Smooth muscle cell (in vitro differentiated cells): ENCODE data around the gene CTNND2. TPM values are rescaled to one million over a fixed set of nuclear protein-coding genes. Genes with fewer than 3 reads are reported as not detected.

ENCODE experiments used
- DNase-seq: peaks from one replicate; lab custom pipeline; 2025; ENCODE audit not compliant: unreplicated experiment; lab: John Stamatoyannopoulos, UW
- H2AFZ ChIP-seq: fragments of 200-600 bp; sonication (generic); 2 replicates; pipeline ENCODE4 v1.6.0; 2016; ENCODE audit warnings: antibody characterized with exemption, low read depth, mild to moderate bottlenecking
- H3F3A ChIP-seq: fragments of 200-600 bp; sonication (generic); 2 replicates; pipeline ENCODE4 v1.6.0; 2017; ENCODE audit warnings: antibody characterized with exemption, low read depth
- H3K27ac ChIP-seq: fragments of 200-600 bp; sonication (generic); 2 replicates; pipeline ENCODE4 v1.5.1; 2016; ENCODE audit warnings: low read depth, mild to moderate bottlenecking
- H3K27me3 ChIP-seq: fragments of 200-600 bp; sonication (generic); 2 replicates; pipeline ENCODE4 v1.6.1; 2016; ENCODE audit warnings: low read depth, mild to moderate bottlenecking
- H3K36me3 ChIP-seq: fragments of 200-600 bp; sonication (generic); 2 replicates; pipeline ENCODE4 v1.5.1; 2016; ENCODE audit warnings: low read depth
- H3K4me1 ChIP-seq: fragments of 200-600 bp; sonication (generic); 2 replicates; pipeline ENCODE4 v1.5.1; 2016; ENCODE audit warnings: low read depth
- H3K4me2 ChIP-seq: fragments of 200-600 bp; sonication (generic); 2 replicates; pipeline ENCODE4 v1.6.0; 2016; ENCODE audit warnings: mild to moderate bottlenecking
- H3K4me3 ChIP-seq: fragments of 200-600 bp; sonication (generic); 2 replicates; pipeline ENCODE4 v1.5.1; 2016; ENCODE audit warnings: mild to moderate bottlenecking
- H3K79me2 ChIP-seq: fragments of 200-600 bp; sonication (generic); 2 replicates; pipeline ENCODE4 v1.6.0; 2016; ENCODE audit warnings: low read depth, mild to moderate bottlenecking
- H3K9ac ChIP-seq: fragments of 200-600 bp; sonication (generic); 2 replicates; pipeline ENCODE4 v1.6.0; 2016; ENCODE audit warnings: low read depth
- H3K9me3 ChIP-seq: fragments of 200-600 bp; sonication (generic); replicated peaks from 2 replicates; pipeline ENCODE4 v1.5.1; 2016; ENCODE audit warnings: low read depth
- H4K20me1 ChIP-seq: fragments of 200-600 bp; sonication (generic); 2 replicates; pipeline ENCODE4 v1.6.0; 2016; ENCODE audit warnings: low read depth
- WGBS: methylation state at CpG from one replicate; pipeline ENCODE4 v1.1.7; 2016; ENCODE audit warnings: low lambda C conversion rate; 5-methylcytosine and 5-hydroxymethylcytosine counted together
- polyA plus RNA-seq: library from polyadenylated mRNA; unstranded; fragments of >200 nt; fragmentation: Nextera tagmentation; extraction: Ambion mirVana; gene quantifications from 2 replicates; pipeline ENCODE4 v1.2.1, GENCODE V29; 2016
- total RNA-seq: library from RNA; depleted of rRNA; stranded (reverse); fragments of >200 nt; gene quantifications from 2 replicates; pipeline ENCODE4 v1.2.3, GENCODE V29; 2014
- TF ChIP-seq, protein P1 (sequence below): fragments of 200-600 bp; sonication (generic); IDR thresholded peaks from 2 replicates; pipeline ENCODE4 v1.5.1; 2017; ENCODE audit warnings: borderline replicate concordance, mild to moderate bottlenecking, antibody characterized with exemption; ENCODE audit not compliant: insufficient read depth, poor library complexity, severe bottlenecking

CTNND2 gene
- total and polyA plus RNA-seq, 2 experiments from 2014 or later, result 2.7 to 5.8 TPM

DNA sequence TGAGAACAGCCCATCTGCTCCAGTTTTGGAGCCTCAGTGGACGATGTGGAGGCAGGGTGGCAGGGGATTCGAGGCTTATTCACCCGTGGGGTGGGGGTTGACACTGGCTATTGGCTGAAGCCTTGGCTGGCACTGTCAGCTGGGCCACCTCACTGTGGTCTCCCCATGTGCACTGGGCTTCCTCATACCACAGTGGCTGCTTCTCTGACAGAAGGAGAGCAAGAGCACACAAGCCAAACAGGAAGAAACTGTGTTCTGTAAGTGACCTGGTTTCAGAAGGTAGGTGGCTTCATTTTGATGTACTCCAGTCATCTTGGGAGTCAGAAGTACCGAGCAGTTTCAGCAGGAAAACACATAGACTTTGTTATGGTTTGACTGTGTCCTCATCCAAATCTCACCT lies 24.7 kb upstream of the CTNND2 start:
- Histone ChIP-seq H4K20me1 (no peaks in the 10 kb centered on the region), H3K9ac (no peak overlapping the region), H3F3A (no peaks in the 10 kb centered on the region), H3K27me3 (no peaks in the 10 kb centered on the region), H3K4me1 (no peaks in the 10 kb centered on the region), H2AFZ (no peak overlapping the region), H3K79me2 (no peaks in the 10 kb centered on the region), H3K27ac (no peak overlapping the region), H3K36me3 (no peaks in the 10 kb centered on the region), H3K4me2 (no peak overlapping the region), H3K4me3 (no peak overlapping the region), H3K9me3 (no peaks in the 10 kb centered on the region)
- 78% methylated on average over 4 of the region's 4 CpGs for WGBS
- TF ChIP-seq, protein P1, sequence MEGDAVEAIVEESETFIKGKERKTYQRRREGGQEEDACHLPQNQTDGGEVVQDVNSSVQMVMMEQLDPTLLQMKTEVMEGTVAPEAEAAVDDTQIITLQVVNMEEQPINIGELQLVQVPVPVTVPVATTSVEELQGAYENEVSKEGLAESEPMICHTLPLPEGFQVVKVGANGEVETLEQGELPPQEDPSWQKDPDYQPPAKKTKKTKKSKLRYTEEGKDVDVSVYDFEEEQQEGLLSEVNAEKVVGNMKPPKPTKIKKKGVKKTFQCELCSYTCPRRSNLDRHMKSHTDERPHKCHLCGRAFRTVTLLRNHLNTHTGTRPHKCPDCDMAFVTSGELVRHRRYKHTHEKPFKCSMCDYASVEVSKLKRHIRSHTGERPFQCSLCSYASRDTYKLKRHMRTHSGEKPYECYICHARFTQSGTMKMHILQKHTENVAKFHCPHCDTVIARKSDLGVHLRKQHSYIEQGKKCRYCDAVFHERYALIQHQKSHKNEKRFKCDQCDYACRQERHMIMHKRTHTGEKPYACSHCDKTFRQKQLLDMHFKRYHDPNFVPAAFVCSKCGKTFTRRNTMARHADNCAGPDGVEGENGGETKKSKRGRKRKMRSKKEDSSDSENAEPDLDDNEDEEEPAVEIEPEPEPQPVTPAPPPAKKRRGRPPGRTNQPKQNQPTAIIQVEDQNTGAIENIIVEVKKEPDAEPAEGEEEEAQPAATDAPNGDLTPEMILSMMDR, result no peak
- DNase-seq, result no peak

DNA sequence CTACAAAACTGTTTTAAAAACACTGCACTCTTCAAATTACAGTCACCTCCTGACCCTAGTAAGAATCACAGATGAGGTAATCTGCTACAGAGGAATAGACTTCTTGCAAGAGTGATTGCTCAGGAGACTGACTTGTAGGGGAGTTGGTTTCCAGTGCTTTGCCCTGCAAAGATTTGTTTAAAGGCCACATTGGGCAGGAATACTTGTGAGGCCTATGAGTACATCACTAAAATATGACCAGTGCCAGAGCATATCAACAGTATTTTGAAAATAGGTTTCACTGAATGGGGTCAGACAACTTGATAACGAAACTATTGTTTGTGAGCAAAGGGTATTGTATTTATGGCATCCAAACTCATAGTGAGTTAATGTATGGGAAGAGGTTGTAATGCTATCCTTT lies 21.5 kb upstream of the CTNND2 start:
- no peak overlapping the region for H3K27ac ChIP-seq

DNA sequence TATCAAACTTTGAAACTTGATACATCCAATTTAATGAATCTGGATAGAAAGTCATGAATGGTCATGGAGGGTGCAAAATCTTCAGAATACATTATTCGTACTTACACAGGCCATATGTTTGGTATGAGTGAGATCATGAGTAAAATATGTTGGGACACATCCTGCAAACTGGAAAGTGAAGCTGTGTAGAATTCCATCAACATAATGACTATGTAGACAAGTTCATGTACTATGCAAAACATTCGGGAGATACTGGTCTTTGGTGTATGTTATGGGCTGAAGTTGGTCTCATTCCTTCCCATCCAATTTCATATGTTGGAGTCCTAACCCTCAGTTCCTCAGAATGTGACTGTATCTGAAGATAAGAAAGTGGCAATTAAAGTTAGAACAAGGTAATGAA lies 18.1 kb upstream of the CTNND2 start:
- TF ChIP-seq, protein P1, result no peak

More for the DNA sequence above, 21.5 kb upstream of the CTNND2 start:
- Histone ChIP-seq H3K27me3 (no peaks in the 10 kb centered on the region), H3K36me3 (no peaks in the 10 kb centered on the region), H3K4me3 (no peak overlapping the region), H3F3A (no peaks in the 10 kb centered on the region), H3K9me3 (no peaks in the 10 kb centered on the region), H3K4me2 (no peak overlapping the region), H4K20me1 (no peaks in the 10 kb centered on the region), H3K9ac (no peak overlapping the region), H3K4me1 (no peaks in the 10 kb centered on the region), H3K79me2 (no peaks in the 10 kb centered on the region), H2AFZ (no peak overlapping the region)
- TF ChIP-seq, protein P1, result no peak
- 90% methylated on average over 1 of the region's 1 CpG for WGBS
- no peak for DNase-seq

DNA sequence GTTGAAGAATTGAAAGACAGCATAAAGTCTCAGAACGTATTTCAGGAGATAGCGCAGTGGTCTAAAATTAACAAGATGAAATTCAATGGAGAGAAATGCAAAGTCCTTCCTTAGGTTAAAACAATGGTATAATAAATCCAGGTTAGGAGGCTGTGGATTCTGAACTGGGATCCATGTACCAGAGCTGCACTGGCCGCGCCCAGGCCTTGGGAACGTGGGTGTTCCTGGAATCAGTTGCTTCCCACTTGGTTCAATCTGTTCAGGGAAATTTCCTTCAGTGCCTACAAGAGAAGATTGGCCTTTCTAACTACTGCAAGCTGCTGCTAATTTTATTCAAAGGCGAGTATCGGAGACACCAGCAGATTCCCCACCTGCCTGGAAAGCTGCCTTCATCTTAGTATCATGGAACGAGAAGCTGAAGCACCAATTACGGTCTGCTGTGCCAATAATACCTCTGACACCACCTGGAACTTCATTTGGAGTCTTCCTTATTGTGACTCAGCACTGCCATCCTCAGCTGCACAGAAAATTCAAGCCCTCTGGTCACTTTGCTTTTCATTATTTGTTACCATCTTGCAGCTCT lies 14.3 kb upstream of the CTNND2 start:
- Histone ChIP-seq H3F3A (no peaks in the 10 kb centered on the region), H3K4me2 (no peak overlapping the region), H3K79me2 (no peaks in the 10 kb centered on the region), H3K27me3 (no peaks in the 10 kb centered on the region), H3K4me3 (no peak overlapping the region), H3K36me3 (no peaks in the 10 kb centered on the region), H3K9me3 (no peaks in the 10 kb centered on the region), H3K27ac (no peak overlapping the region), H3K9ac (no peak overlapping the region), H2AFZ (no peak overlapping the region), H4K20me1 (no peaks in the 10 kb centered on the region), H3K4me1 (no peaks in the 10 kb centered on the region)
- DNase-seq, result no peak
- TF ChIP-seq, protein P1, result no peak
- 92% methylated on average over 9 of the region's 9 CpGs for WGBS

More for the DNA sequence above, 18.1 kb upstream of the CTNND2 start:
- Histone ChIP-seq H3F3A (no peaks in the 10 kb centered on the region), H3K4me2 (no peak overlapping the region), H2AFZ (no peak overlapping the region), H3K9me3 (no peaks in the 10 kb centered on the region), H3K79me2 (no peaks in the 10 kb centered on the region), H3K4me3 (no peak overlapping the region), H3K36me3 (no peaks in the 10 kb centered on the region), H4K20me1 (no peaks in the 10 kb centered on the region), H3K9ac (no peak overlapping the region), H3K27me3 (no peaks in the 10 kb centered on the region), H3K27ac (no peak overlapping the region), H3K4me1 (no peaks in the 10 kb centered on the region)
- WGBS, result 81% methylated on average over 2 of the region's 2 CpGs
- no peak for DNase-seq
